ENCODE measurements around the gene KCNMB2. TPM values are rescaled to one million over a fixed set of nuclear protein-coding genes. Genes with fewer than 3 reads are reported as not detected.

KCNMB2 gene
- total RNA-seq, 2 donors from 2014 or later: 0.68 TPM; not detected in 1

GRCh38 chr3:178505832-178506231 is 30.4 kb upstream of the KCNMB2 start:
- Histone ChIP-seq H3K36me3 (no peaks in the 10 kb centered on the region), H3K27ac (no peak overlapping the region), H3K4me1 (replicated peaks) (no peaks in the 10 kb centered on the region), H3K27me3 (replicated peaks; ENCODE audit: insufficient read depth) (no peaks in the 10 kb centered on the region), H3K4me3 (no peak overlapping the region), H3K9me3 (no peaks in the 10 kb centered on the region)
- WGBS: 93% methylated on average over 3 of the region's 3 CpGs
- intact Hi-C loops (cut with DNase I): no loop called here
- no peak for DNase-seq (ENCODE audit: low spot score)
- TF ChIP-seq POLR2A (IDR thresholded peaks at IDR 0.05) (no peak), POLR2AphosphoS5 (IDR thresholded peaks at IDR 0.05) (no peak), CTCF (IDR thresholded peaks at IDR 0.05) (no peak)

GRCh38 chr3:178507507-178508442 is 28.5 kb upstream of the KCNMB2 start:
- no peaks in the 10 kb centered on the region for H3K27me3 ChIP-seq (replicated peaks; ENCODE audit: insufficient read depth)
- no peaks in the 10 kb centered on the region for H3K36me3 ChIP-seq
- no peak overlapping the region for H3K4me3 ChIP-seq
- no peak for DNase-seq (ENCODE audit: low spot score)
- no peaks in the 10 kb centered on the region for H3K9me3 ChIP-seq
- TF ChIP-seq POLR2AphosphoS5 (IDR thresholded peaks at IDR 0.05) (no peak), CTCF (IDR thresholded peaks at IDR 0.05) (no peak), POLR2A (IDR thresholded peaks at IDR 0.05) (no peak)
- WGBS: 60% methylated on average over 5 of the region's 5 CpGs
- no peak overlapping the region for H3K27ac ChIP-seq
- intact Hi-C loops (cut with DNase I): no loop called here
- no peaks in the 10 kb centered on the region for H3K4me1 ChIP-seq (replicated peaks)

GRCh38 chr3:178508443-178508825 is 27.8 kb upstream of the KCNMB2 start:
- WGBS: 54% methylated on average over 2 of the region's 2 CpGs
- H3K36me3 ChIP-seq: no peaks in the 10 kb centered on the region
- no peak overlapping the region for H3K4me3 ChIP-seq
- H3K4me1 ChIP-seq (replicated peaks): no peaks in the 10 kb centered on the region
- no peaks in the 10 kb centered on the region for H3K27me3 ChIP-seq (replicated peaks; ENCODE audit: insufficient read depth)
- no peaks in the 10 kb centered on the region for H3K9me3 ChIP-seq
- no peak for TF ChIP-seq POLR2AphosphoS5 (IDR thresholded peaks at IDR 0.05)
- TF ChIP-seq POLR2A (IDR thresholded peaks at IDR 0.05): no peak
- TF ChIP-seq CTCF (IDR thresholded peaks at IDR 0.05): no peak
- H3K27ac ChIP-seq: no peak overlapping the region
- intact Hi-C loops (cut with DNase I): no loop called here
- no peak for DNase-seq (ENCODE audit: low spot score)

- no peaks in the 10 kb centered on the region for H3K27me3 ChIP-seq (replicated peaks; ENCODE audit: insufficient read depth)
- intact Hi-C loops (cut with DNase I): no loop called here
- TF ChIP-seq POLR2AphosphoS5 (IDR thresholded peaks at IDR 0.05): no peak
- no peak for TF ChIP-seq POLR2A (IDR thresholded peaks at IDR 0.05)
- TF ChIP-seq CTCF (IDR thresholded peaks at IDR 0.05): no peak
- H3K4me3 ChIP-seq: no peak overlapping the region
- no peaks in the 10 kb centered on the region for H3K9me3 ChIP-seq
- H3K36me3 ChIP-seq: no peaks in the 10 kb centered on the region
- DNase-seq (ENCODE audit: low spot score): no peak
- H3K27ac ChIP-seq: no peak overlapping the region
- H3K4me1 ChIP-seq (replicated peaks): no peaks in the 10 kb centered on the region
Observed at GRCh38 chr3:178510496-178510895, 25.7 kb upstream of the KCNMB2 start.

GRCh38 chr3:178512647-178513046 is 23.6 kb upstream of the KCNMB2 start:
- 77% methylated on average over 5 of the region's 5 CpGs for WGBS
- no peaks in the 10 kb centered on the region for H3K4me1 ChIP-seq (replicated peaks)
- TF ChIP-seq CTCF (IDR thresholded peaks at IDR 0.05) (no peak), POLR2AphosphoS5 (IDR thresholded peaks at IDR 0.05) (no peak), POLR2A (IDR thresholded peaks at IDR 0.05) (no peak)
- no peak for DNase-seq (ENCODE audit: low spot score)
- H3K27me3 ChIP-seq (replicated peaks; ENCODE audit: insufficient read depth): no peaks in the 10 kb centered on the region
- no peak overlapping the region for H3K4me3 ChIP-seq
- intact Hi-C loops (cut with DNase I): no loop called here
- H3K9me3 ChIP-seq: no peaks in the 10 kb centered on the region
- no peak overlapping the region for H3K27ac ChIP-seq
- H3K36me3 ChIP-seq: no peaks in the 10 kb centered on the region
